IPS-20b (cell line): ENCODE data around the gene PCDH1.

Experiments used
- H3K27ac ChIP-seq: one replicate; pipeline ENCODE4 v1.5.1; 2013; ENCODE audit warnings: low read length
- H3K27me3 ChIP-seq: 2 replicates; pipeline ENCODE4 v1.6.1; 2013; ENCODE audit warnings: mild to moderate bottlenecking, low read length, inconsistent platforms; ENCODE audit not compliant: insufficient read depth
- H3K36me3 ChIP-seq: 2 replicates; pipeline ENCODE4 v1.6.1; 2013; ENCODE audit warnings: low read depth, mild to moderate bottlenecking, inconsistent platforms, low read length, moderate library complexity; ENCODE audit not compliant: insufficient read depth
- H3K4me1 ChIP-seq: 2 replicates; pipeline ENCODE4 v1.6.1; 2013; ENCODE audit warnings: mild to moderate bottlenecking, control low read depth, inconsistent platforms, low read length, moderate library complexity; ENCODE audit not compliant: insufficient read depth
- H3K4me3 ChIP-seq: 2 replicates; pipeline ENCODE4 v1.5.1; 2013; ENCODE audit warnings: mild to moderate bottlenecking, low read length, inconsistent platforms
- H3K9ac ChIP-seq: 2 replicates; pipeline ENCODE4 v1.6.1; 2013; ENCODE audit warnings: low read depth, mild to moderate bottlenecking, inconsistent platforms, low read length, moderate library complexity
- H3K9me3 ChIP-seq: 2 replicates; pipeline ENCODE4 v1.6.1; 2013; ENCODE audit warnings: mild to moderate bottlenecking, low read depth, low read length, inconsistent platforms; ENCODE audit not compliant: insufficient read depth

PCDH1 gene

GRCh38 chr5:141878711-141879425 lies 658 bp upstream of the PCDH1 start:
- H3K36me3 ChIP-seq, result no peaks in the 10 kb centered on the region
- peaks cover 52% of the 10 kb centered on the region for H3K4me1 ChIP-seq
- peak overlapping the region; percentile 81; the same call in 1 of the 2 replicates for H3K9ac ChIP-seq
- H3K27me3 ChIP-seq, result peaks cover 51% of the 10 kb centered on the region
- H3K9me3 ChIP-seq, result no peaks in the 10 kb centered on the region
- H3K4me3 ChIP-seq, result peak overlapping the region; percentile 82
- H3K27ac ChIP-seq, result peak overlapping the region; percentile 53

GRCh38 chr5:141877356-141878185 lies 639 bp downstream of the PCDH1 start:
- Histone ChIP-seq H3K4me1 (peaks cover 50% of the 10 kb centered on the region), H3K27ac (peak overlapping the region; percentile 84), H3K36me3 (no peaks in the 10 kb centered on the region), H3K9ac (peak overlapping the region; percentile 93; the same call in 1 of the 2 replicates), H3K27me3 (peaks cover 47% of the 10 kb centered on the region), H3K9me3 (no peaks in the 10 kb centered on the region), H3K4me3 (peak overlapping the region; percentile 83)

- Histone ChIP-seq H3K36me3 (no peaks in the 10 kb centered on the region), H3K9ac (peak overlapping the region; percentile 93), H3K27me3 (peaks cover 47% of the 10 kb centered on the region), H3K4me1 (peaks cover 49% of the 10 kb centered on the region), H3K4me3 (peak overlapping the region; percentile 83), H3K9me3 (no peaks in the 10 kb centered on the region), H3K27ac (peak overlapping the region; percentile 84)
Observed at GRCh38 chr5:141876628-141877355, 1.4 kb downstream of the PCDH1 start.

- Histone ChIP-seq H3K9me3 (no peaks in the 10 kb centered on the region), H3K27ac (peak overlapping the region; percentile 84), H3K4me3 (peak overlapping the region; percentile 83), H3K4me1 (peaks cover 48% of the 10 kb centered on the region), H3K36me3 (peaks cover 7% of the 10 kb centered on the region; the same call in 1 of the 2 replicates), H3K27me3 (peaks cover 45% of the 10 kb centered on the region), H3K9ac (peak overlapping the region; percentile 93)
Observed at GRCh38 chr5:141875795-141876627, 2.2 kb downstream of the PCDH1 start.

- H3K27me3 ChIP-seq, result peaks cover 37% of the 10 kb centered on the region
- H3K4me3 ChIP-seq, result peak overlapping the region; percentile 83
- H3K36me3 ChIP-seq, result peaks cover 9% of the 10 kb centered on the region; the same call in 1 of the 2 replicates
- no peak overlapping the region for H3K27ac ChIP-seq
- H3K9me3 ChIP-seq, result no peaks in the 10 kb centered on the region
- H3K4me1 ChIP-seq, result peaks cover 48% of the 10 kb centered on the region
- peak overlapping the region; percentile 93 for H3K9ac ChIP-seq
Observed at GRCh38 chr5:141875022-141875740, 3.0 kb downstream of the PCDH1 start.

GRCh38 chr5:141874262-141874964 lies 3.8 kb downstream of the PCDH1 start:
- Histone ChIP-seq H3K36me3 (peaks cover 10% of the 10 kb centered on the region; the same call in 1 of the 2 replicates), H3K9me3 (no peaks in the 10 kb centered on the region), H3K27ac (no peak overlapping the region), H3K27me3 (peaks cover 29% of the 10 kb centered on the region), H3K4me1 (peaks cover 46% of the 10 kb centered on the region), H3K9ac (peak overlapping the region; percentile 93), H3K4me3 (peak overlapping the region; percentile 83; the same call in 1 of the 2 replicates)

GRCh38 chr5:141873933-141874261 lies 4.3 kb downstream of the PCDH1 start:
- Histone ChIP-seq H3K9me3 (no peaks in the 10 kb centered on the region), H3K4me1 (peaks cover 44% of the 10 kb centered on the region), H3K27ac (no peak overlapping the region), H3K27me3 (peaks cover 27% of the 10 kb centered on the region), H3K36me3 (peaks cover 15% of the 10 kb centered on the region), H3K9ac (peak overlapping the region; percentile 93), H3K4me3 (no peak overlapping the region; the same call in 1 of the 2 replicates)

- Histone ChIP-seq H3K9me3 (no peaks in the 10 kb centered on the region), H3K27ac (peak overlapping the region; percentile 63), H3K9ac (peak overlapping the region; percentile 64; the same call in 1 of the 2 replicates), H3K4me3 (peak overlapping the region; percentile 42; the same call in 1 of the 2 replicates), H3K36me3 (peaks cover 27% of the 10 kb centered on the region), H3K4me1 (peaks cover 44% of the 10 kb centered on the region), H3K27me3 (peaks cover 27% of the 10 kb centered on the region)
Observed at GRCh38 chr5:141872496-141873356, 5.5 kb downstream of the PCDH1 start.

- Histone ChIP-seq H3K27me3 (peaks cover 19% of the 10 kb centered on the region), H3K27ac (peak overlapping the region; percentile 63), H3K4me3 (peak overlapping the region; percentile 42; the same call in 1 of the 2 replicates), H3K9ac (peak overlapping the region; percentile 64; the same call in 1 of the 2 replicates), H3K9me3 (no peaks in the 10 kb centered on the region), H3K36me3 (peaks cover 36% of the 10 kb centered on the region), H3K4me1 (peaks cover 44% of the 10 kb centered on the region)
Observed at GRCh38 chr5:141871870-141872269, 6.3 kb downstream of the PCDH1 start.
